ENCODE results near the gene KIAA1210. TPM values are rescaled to one million over a fixed set of nuclear protein-coding genes. Genes with fewer than 3 reads are reported as not detected.

The KIAA1210 gene
- total RNA-seq, 1 experiment from 2014 or later = not detected

DNA sequence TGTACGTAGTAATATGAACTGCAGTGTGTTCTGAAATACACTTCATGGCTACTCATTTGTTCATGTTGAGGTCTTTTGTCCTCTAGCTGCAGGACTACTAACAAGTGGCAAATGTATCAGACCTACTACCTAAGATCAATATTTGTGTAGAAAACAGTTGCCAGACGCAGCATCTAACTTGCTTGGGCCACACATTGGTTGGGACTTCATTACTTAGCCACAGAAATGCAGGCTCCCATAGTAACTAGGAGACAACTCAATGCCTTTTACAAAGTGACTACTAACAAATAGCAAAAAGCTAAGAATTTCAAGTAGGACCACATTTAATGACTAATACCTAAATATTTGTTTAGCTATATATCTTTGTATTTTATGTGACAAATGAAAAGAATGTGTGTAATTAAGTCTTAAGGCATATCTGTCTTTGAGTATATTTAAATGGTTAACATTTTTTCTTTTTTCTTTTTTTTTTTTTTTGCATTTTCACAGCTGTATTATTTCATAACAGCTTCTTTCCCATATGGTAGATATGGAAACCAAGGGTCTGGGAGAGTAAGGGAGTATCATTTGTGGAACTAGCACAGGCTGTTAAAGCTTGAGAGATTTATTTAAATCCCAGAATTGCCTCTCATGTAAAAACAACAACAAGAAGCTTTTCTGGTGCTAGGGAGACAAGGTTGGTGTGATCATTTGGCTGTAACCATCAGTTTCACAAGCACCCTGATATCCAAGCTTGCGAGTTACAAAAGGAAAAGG lies 52.2 kb downstream of the KIAA1210 start:
- H3K9me3 ChIP-seq (ENCODE audit: control insufficient read depth in 1 of 2, insufficient read depth in 1 of 2, low read depth in 1 of 2, low read length in 2 of 2) = no peaks in the 10 kb centered on the region
- H3K27me3 ChIP-seq (ENCODE audit: insufficient read depth, low read length) = no peaks in the 10 kb centered on the region
- no peak for ATAC-seq
- CTCF ChIA-PET = interaction anchor here (1.4 kb wide), 1 partner anchor 9 kb away, joined by 9 read pairs; no protein-coding TSS in a partner anchor
- no peak overlapping the region for H3K4me3 ChIP-seq (replicated peaks in 1 of 2; ENCODE audit: low read depth in 1 of 2, low read length in 2 of 2)
- H3K27ac ChIP-seq (ENCODE audit: low read depth, low read length) = no peak overlapping the region
- RAD21 ChIA-PET (ENCODE audit: low non-redundant PET in 1 of 2, low total read pairs in 2 of 2, uncharacterized antibody in 2 of 2, unreplicated experiment in 2 of 2) = no interaction called here
- H3K4me1 ChIP-seq (ENCODE audit: control insufficient read depth in 1 of 2, insufficient read depth in 2 of 2, low read length in 2 of 2) = no peaks in the 10 kb centered on the region
- H3K9me2 ChIP-seq (ENCODE audit: insufficient read depth) = no peaks in the 10 kb centered on the region
- DNase-seq (ENCODE audit: low read depth, low spot score) = no peak
- no peaks in the 10 kb centered on the region for H3K79me2 ChIP-seq (ENCODE audit: insufficient read depth, low read length)
- no peak overlapping the region for H2AFZ ChIP-seq (ENCODE audit: low read depth, low read length, poor library complexity, severe bottlenecking)
- H4K20me1 ChIP-seq (ENCODE audit: insufficient read depth) = no peaks in the 10 kb centered on the region
- no peaks in the 10 kb centered on the region for H3K36me3 ChIP-seq (ENCODE audit: control insufficient read depth in 1 of 2, insufficient read depth in 2 of 2, low read length in 2 of 2)
- no peak overlapping the region for H3K9ac ChIP-seq (ENCODE audit: low read length)
- POLR2A ChIA-PET = no interaction called here
- TF ChIP-seq, protein P1, sequence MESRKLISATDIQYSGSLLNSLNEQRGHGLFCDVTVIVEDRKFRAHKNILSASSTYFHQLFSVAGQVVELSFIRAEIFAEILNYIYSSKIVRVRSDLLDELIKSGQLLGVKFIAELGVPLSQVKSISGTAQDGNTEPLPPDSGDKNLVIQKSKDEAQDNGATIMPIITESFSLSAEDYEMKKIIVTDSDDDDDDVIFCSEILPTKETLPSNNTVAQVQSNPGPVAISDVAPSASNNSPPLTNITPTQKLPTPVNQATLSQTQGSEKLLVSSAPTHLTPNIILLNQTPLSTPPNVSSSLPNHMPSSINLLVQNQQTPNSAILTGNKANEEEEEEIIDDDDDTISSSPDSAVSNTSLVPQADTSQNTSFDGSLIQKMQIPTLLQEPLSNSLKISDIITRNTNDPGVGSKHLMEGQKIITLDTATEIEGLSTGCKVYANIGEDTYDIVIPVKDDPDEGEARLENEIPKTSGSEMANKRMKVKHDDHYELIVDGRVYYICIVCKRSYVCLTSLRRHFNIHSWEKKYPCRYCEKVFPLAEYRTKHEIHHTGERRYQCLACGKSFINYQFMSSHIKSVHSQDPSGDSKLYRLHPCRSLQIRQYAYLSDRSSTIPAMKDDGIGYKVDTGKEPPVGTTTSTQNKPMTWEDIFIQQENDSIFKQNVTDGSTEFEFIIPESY (IDR thresholded peaks at IDR 0.05; ENCODE audit: extremely low read depth, insufficient replicate concordance, low read length) = no peak
- TF ChIP-seq EZH2 (IDR thresholded peaks at IDR 0.05) = no peak
- no peak for TF ChIP-seq YY1 (IDR thresholded peaks at IDR 0.05; ENCODE audit: extremely low read depth, insufficient replicate concordance, low read depth, low read length)
- TF ChIP-seq CEBPB (IDR thresholded peaks at IDR 0.05; ENCODE audit: low read depth) = no peak
- TF ChIP-seq, protein P2, sequence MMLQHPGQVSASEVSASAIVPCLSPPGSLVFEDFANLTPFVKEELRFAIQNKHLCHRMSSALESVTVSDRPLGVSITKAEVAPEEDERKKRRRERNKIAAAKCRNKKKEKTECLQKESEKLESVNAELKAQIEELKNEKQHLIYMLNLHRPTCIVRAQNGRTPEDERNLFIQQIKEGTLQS (IDR thresholded peaks at IDR 0.05) = no peak
- TF ChIP-seq, protein P3, sequence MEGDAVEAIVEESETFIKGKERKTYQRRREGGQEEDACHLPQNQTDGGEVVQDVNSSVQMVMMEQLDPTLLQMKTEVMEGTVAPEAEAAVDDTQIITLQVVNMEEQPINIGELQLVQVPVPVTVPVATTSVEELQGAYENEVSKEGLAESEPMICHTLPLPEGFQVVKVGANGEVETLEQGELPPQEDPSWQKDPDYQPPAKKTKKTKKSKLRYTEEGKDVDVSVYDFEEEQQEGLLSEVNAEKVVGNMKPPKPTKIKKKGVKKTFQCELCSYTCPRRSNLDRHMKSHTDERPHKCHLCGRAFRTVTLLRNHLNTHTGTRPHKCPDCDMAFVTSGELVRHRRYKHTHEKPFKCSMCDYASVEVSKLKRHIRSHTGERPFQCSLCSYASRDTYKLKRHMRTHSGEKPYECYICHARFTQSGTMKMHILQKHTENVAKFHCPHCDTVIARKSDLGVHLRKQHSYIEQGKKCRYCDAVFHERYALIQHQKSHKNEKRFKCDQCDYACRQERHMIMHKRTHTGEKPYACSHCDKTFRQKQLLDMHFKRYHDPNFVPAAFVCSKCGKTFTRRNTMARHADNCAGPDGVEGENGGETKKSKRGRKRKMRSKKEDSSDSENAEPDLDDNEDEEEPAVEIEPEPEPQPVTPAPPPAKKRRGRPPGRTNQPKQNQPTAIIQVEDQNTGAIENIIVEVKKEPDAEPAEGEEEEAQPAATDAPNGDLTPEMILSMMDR (IDR thresholded peaks at IDR 0.05 in 2 of 3, conservative IDR thresholded peaks at IDR 0.05 in 1 of 3; ENCODE audit: borderline replicate concordance in 1 of 3, insufficient read depth in 1 of 3, low read depth in 2 of 3, low read length in 2 of 3) = no peak
- TF ChIP-seq SP1 (IDR thresholded peaks at IDR 0.05; ENCODE audit: low read depth) = no peak
- no peak for TF ChIP-seq SIN3A (IDR thresholded peaks at IDR 0.05; ENCODE audit: low read depth)
- no peak for TF ChIP-seq ELF1 (IDR thresholded peaks at IDR 0.05; ENCODE audit: borderline replicate concordance, low read depth)
- TF ChIP-seq EZH2phosphoT487 (IDR thresholded peaks at IDR 0.05; ENCODE audit: borderline replicate concordance) = no peak
- TF ChIP-seq POLR2AphosphoS5 (IDR thresholded peaks at IDR 0.05; ENCODE audit: low read depth, low read length) = no peak
- no peak overlapping the region for H3K4me2 ChIP-seq (ENCODE audit: low read length)
- intact Hi-C loops (cut with micrococcal nuclease) = no loop called here
- no TSS peak for BruUV-seq (replicated peaks)
